Mesenchymal stem cell (in vitro differentiated cells and primary cell): ENCODE results near the gene TBCE.

Experiments used
- DNase-seq: peaks from one replicate; pipeline ENCODE4 v3.0.0-alpha.2; 2013
- H2AFZ ChIP-seq: one replicate; pipeline ENCODE4 v1.6.1; 2013; ENCODE audit warnings: low read depth, mild to moderate bottlenecking, control low read depth, inconsistent platforms, low read length, moderate library complexity
- H2AK5ac ChIP-seq: 2 replicates; pipeline ENCODE4 v1.6.1; 2013; ENCODE audit warnings: low read length, moderate library complexity, mild to moderate bottlenecking, inconsistent platforms; ENCODE audit not compliant: severe bottlenecking
- H2BK120ac ChIP-seq: one replicate; pipeline ENCODE4 v1.6.1; 2013; ENCODE audit warnings: low read depth, mild to moderate bottlenecking, inconsistent platforms, low read length, moderate library complexity
- H2BK12ac ChIP-seq, 2 experiments: one replicate each; pipeline ENCODE4 v1.6.1; 2013; ENCODE audit warnings: inconsistent platforms in 2 of 2, low read length in 2 of 2, mild to moderate bottlenecking in 2 of 2, moderate library complexity in 2 of 2, control low read depth in 1 of 2
- H2BK15ac ChIP-seq: one replicate; pipeline ENCODE4 v1.6.1; 2013; ENCODE audit warnings: mild to moderate bottlenecking, low read depth, inconsistent platforms; ENCODE audit not compliant: poor library complexity, severe bottlenecking
- H2BK5ac ChIP-seq: 2 replicates; pipeline ENCODE4 v1.6.1; 2013; ENCODE audit warnings: low read depth, mild to moderate bottlenecking, low read length, control low read depth, inconsistent platforms; ENCODE audit not compliant: poor library complexity, severe bottlenecking
- H3K14ac ChIP-seq, 2 experiments: one replicate each; pipeline ENCODE4 v1.6.1; 2013; ENCODE audit warnings: inconsistent platforms in 2 of 2, low read length in 2 of 2, control low read depth in 1 of 2, mild to moderate bottlenecking in 1 of 2, moderate library complexity in 1 of 2
- H3K18ac ChIP-seq, 2 experiments: one replicate each; pipeline ENCODE4 v1.6.1; 2013; ENCODE audit warnings: inconsistent platforms in 2 of 2, low read length in 2 of 2, control low read depth in 1 of 2, low read depth in 1 of 2, mild to moderate bottlenecking in 1 of 2
- H3K23ac ChIP-seq, 2 experiments: one replicate each; pipeline ENCODE4 v1.6.1; 2013; ENCODE audit warnings: inconsistent platforms in 2 of 2, low read length in 2 of 2, mild to moderate bottlenecking in 2 of 2, moderate library complexity in 2 of 2, control low read depth in 1 of 2
- H3K27ac ChIP-seq: 2 replicates; pipeline ENCODE4 v1.5.1; 2013; ENCODE audit warnings: mild to moderate bottlenecking, moderate library complexity, low read length, control low read depth, inconsistent platforms; ENCODE audit not compliant: poor library complexity, severe bottlenecking
- H3K27me3 ChIP-seq, 2 experiments: 2 replicates each; pipeline versions ENCODE4 v1.6.1 to v1.7.0; 2013; ENCODE audit warnings: low read length in 2 of 2, mild to moderate bottlenecking in 2 of 2, moderate library complexity in 2 of 2, control low read depth in 1 of 2, inconsistent platforms in 1 of 2; ENCODE audit not compliant: control insufficient read depth in 1 of 2, insufficient read depth in 1 of 2
- H3K36me3 ChIP-seq, 2 experiments: 2 replicates each; pipeline versions ENCODE4 v1.6.1 to v1.7.0; 2013; ENCODE audit warnings: low read length in 2 of 2, control low read depth in 1 of 2, inconsistent platforms in 1 of 2, low read depth in 1 of 2, mild to moderate bottlenecking in 1 of 2; ENCODE audit not compliant: insufficient read depth in 2 of 2, control insufficient read depth in 1 of 2
- H3K4ac ChIP-seq, 2 experiments: one replicate each; pipeline ENCODE4 v1.6.1; 2013; ENCODE audit warnings: inconsistent platforms in 2 of 2, low read length in 2 of 2, mild to moderate bottlenecking in 2 of 2, moderate library complexity in 2 of 2, control low read depth in 1 of 2, low read depth in 1 of 2
- H3K4me1 ChIP-seq: 2 replicates; pipeline ENCODE4 v1.6.1; 2013; ENCODE audit warnings: low read depth, low read length, control low read depth; ENCODE audit not compliant: control insufficient read depth, insufficient read depth
- H3K4me2 ChIP-seq: 2 replicates; pipeline ENCODE4 v1.6.1; 2013; ENCODE audit warnings: low read length, mild to moderate bottlenecking, inconsistent platforms; ENCODE audit not compliant: poor library complexity, severe bottlenecking
- H3K4me3 ChIP-seq, 2 experiments: 2 replicates each; pipeline versions ENCODE4 v1.5.1 to v1.7.0; 2013; ENCODE audit warnings: low read length in 2 of 2, mild to moderate bottlenecking in 2 of 2, control low read depth in 1 of 2, low read depth in 1 of 2; ENCODE audit not compliant: insufficient read depth in 1 of 2
- H3K79me1 ChIP-seq: replicated peaks from 2 replicates; pipeline ENCODE4 v1.6.1; 2013; ENCODE audit warnings: mild to moderate bottlenecking, control low read depth, low read length, inconsistent platforms; ENCODE audit not compliant: poor library complexity, severe bottlenecking
- H3K9ac ChIP-seq: 2 replicates; pipeline ENCODE4 v1.7.0; 2013; ENCODE audit warnings: mild to moderate bottlenecking, low read length, moderate library complexity
- H3K9me3 ChIP-seq: 2 replicates; pipeline ENCODE4 v1.7.0; 2013; ENCODE audit warnings: mild to moderate bottlenecking, low read length; ENCODE audit not compliant: control insufficient read depth
- H4K8ac ChIP-seq: one replicate; pipeline ENCODE4 v1.6.1; 2013; ENCODE audit warnings: inconsistent platforms, mild to moderate bottlenecking, low read length, moderate library complexity
- H4K91ac ChIP-seq: one replicate; pipeline ENCODE4 v1.6.1; 2013; ENCODE audit warnings: mild to moderate bottlenecking, low read length, inconsistent platforms
- WGBS: methylation state at CpG from one replicate; pipeline ENCODE4 v1.1.7; 2013; ENCODE audit warnings: mixed read lengths; 5-methylcytosine and 5-hydroxymethylcytosine counted together

TBCE gene

GRCh38 chr1:235442788-235443429 lies 75.7 kb downstream of the TBCE start:
- peak; percentile 76 for DNase-seq
- H3K27ac ChIP-seq, result peak overlapping the region; percentile 79
- no peak overlapping the region for H3K4me3 ChIP-seq
- WGBS, result 68% methylated on average over 9 of the region's 9 CpGs
- peak overlapping the region; percentile 77 for H3K9ac ChIP-seq
- H2AK5ac ChIP-seq, result no peak overlapping the region
- no peak overlapping the region for H2AFZ ChIP-seq
- no peak overlapping the region for H2BK5ac ChIP-seq
- no peak overlapping the region for H2BK120ac ChIP-seq
- H3K4me1 ChIP-seq, result peaks cover 1% of the 10 kb centered on the region
- no peak overlapping the region for H3K23ac ChIP-seq
- peak overlapping the region; percentile 72 for H4K8ac ChIP-seq
- H2BK15ac ChIP-seq, result no peak overlapping the region
- no peak overlapping the region for H3K4me2 ChIP-seq
- H2BK12ac ChIP-seq, result no peak overlapping the region
- H3K4ac ChIP-seq, result no peak overlapping the region
- no peak overlapping the region for H3K14ac ChIP-seq
- peaks cover 9% of the 10 kb centered on the region for H3K79me1 ChIP-seq
- peak overlapping the region in 1 of 2 experiments; percentile 66 for H3K18ac ChIP-seq
- H3K9me3 ChIP-seq, result no peaks in the 10 kb centered on the region
- no peak overlapping the region for H4K91ac ChIP-seq
- peaks cover 38 to 76% of the 10 kb centered on the region in 2 experiments for H3K36me3 ChIP-seq
- no peaks in the 10 kb centered on the region for H3K27me3 ChIP-seq

GRCh38 chr1:235448616-235449015 lies 81.4 kb downstream of the TBCE start:
- Histone ChIP-seq H3K27me3 (no peaks in the 10 kb centered on the region), H2BK12ac (no peak overlapping the region), H3K4me3 (no peak overlapping the region), H2BK120ac (no peak overlapping the region), H2AK5ac (no peak overlapping the region), H4K91ac (no peak overlapping the region), H3K27ac (no peak overlapping the region), H4K8ac (no peak overlapping the region), H3K23ac (no peak overlapping the region), H3K4me2 (no peak overlapping the region), H3K14ac (no peak overlapping the region), H3K4me1 (no peaks in the 10 kb centered on the region), H3K9me3 (no peaks in the 10 kb centered on the region), H3K18ac (no peak overlapping the region), H2BK5ac (no peak overlapping the region), H2BK15ac (no peak overlapping the region), H2AFZ (no peak overlapping the region), H3K9ac (no peak overlapping the region), H3K36me3 (peaks cover 26 to 92% of the 10 kb centered on the region in 2 experiments), H3K79me1 (peaks cover 9% of the 10 kb centered on the region), H3K4ac (no peak overlapping the region)
- 100% methylated on average over 1 of the region's 7 CpGs for WGBS
- no peak for DNase-seq

- no peak overlapping the region for H3K4me3 ChIP-seq
- H3K4me1 ChIP-seq, result no peaks in the 10 kb centered on the region
- H3K27me3 ChIP-seq, result no peaks in the 10 kb centered on the region
- no peak overlapping the region for H2BK5ac ChIP-seq
- H3K23ac ChIP-seq, result no peak overlapping the region
- no peak overlapping the region for H3K4ac ChIP-seq
- DNase-seq, result no peak
- H3K27ac ChIP-seq, result no peak overlapping the region
- H3K14ac ChIP-seq, result no peak overlapping the region
- no peak overlapping the region for H2AK5ac ChIP-seq
- no peak overlapping the region for H2BK120ac ChIP-seq
- no peak overlapping the region for H2AFZ ChIP-seq
- H3K18ac ChIP-seq, result no peak overlapping the region
- H3K36me3 ChIP-seq, result peaks cover 19 to 88% of the 10 kb centered on the region in 2 experiments
- H2BK15ac ChIP-seq, result no peak overlapping the region
- H4K8ac ChIP-seq, result no peak overlapping the region
- 93% methylated on average over 5 of the region's 5 CpGs for WGBS
- H3K4me2 ChIP-seq, result no peak overlapping the region
- no peak overlapping the region for H3K9ac ChIP-seq
- peaks cover 6% of the 10 kb centered on the region for H3K79me1 ChIP-seq
- H3K9me3 ChIP-seq, result no peaks in the 10 kb centered on the region
- no peak overlapping the region for H4K91ac ChIP-seq
- H2BK12ac ChIP-seq, result no peak overlapping the region
Observed at GRCh38 chr1:235450433-235450832, 83.2 kb downstream of the TBCE start.

- 86% methylated on average over 1 of the region's 2 CpGs for WGBS
- no peak overlapping the region for H2BK12ac ChIP-seq
- H3K4me3 ChIP-seq, result no peak overlapping the region
- no peak overlapping the region for H2BK120ac ChIP-seq
- H2BK5ac ChIP-seq, result no peak overlapping the region
- H3K14ac ChIP-seq, result no peak overlapping the region
- no peak overlapping the region for H2AK5ac ChIP-seq
- H3K4me2 ChIP-seq, result no peak overlapping the region
- no peak overlapping the region for H4K8ac ChIP-seq
- H3K79me1 ChIP-seq, result peaks cover 6% of the 10 kb centered on the region
- H4K91ac ChIP-seq, result no peak overlapping the region
- H3K23ac ChIP-seq, result no peak overlapping the region
- no peaks in the 10 kb centered on the region for H3K9me3 ChIP-seq
- H3K36me3 ChIP-seq, result peaks cover 15 to 86% of the 10 kb centered on the region in 2 experiments
- H2BK15ac ChIP-seq, result no peak overlapping the region
- H3K27ac ChIP-seq, result no peak overlapping the region
- no peak overlapping the region for H3K4ac ChIP-seq
- no peaks in the 10 kb centered on the region for H3K27me3 ChIP-seq
- no peak for DNase-seq
- no peak overlapping the region for H3K18ac ChIP-seq
- H3K9ac ChIP-seq, result no peak overlapping the region
- H3K4me1 ChIP-seq, result no peaks in the 10 kb centered on the region
- H2AFZ ChIP-seq, result no peak overlapping the region
Observed at GRCh38 chr1:235450886-235451483, 83.8 kb downstream of the TBCE start.
